ENCODE results near the gene MKNK2. TPM values are rescaled to one million over a fixed set of nuclear protein-coding genes. Genes with fewer than 3 reads are reported as not detected.

MKNK2 gene
- total and polyA plus RNA-seq, 2 donors (not counting 1 experiment from before 2014, with no cell fraction given) = 440 to 777 TPM

- POLR2A ChIA-PET = interaction anchor here (0.5 to 0.7 kb wide), 2 partner anchors 32 to 60 kb away, joined by 3 to 4 read pairs; no protein-coding TSS in a partner anchor
These were observed 52.0 kb downstream of the MKNK2 start for GRCh38 chr19:1998712-1999708.

More at GRCh38 chr19:1998712-1999708, 52.0 kb downstream of the MKNK2 start:
- H3K36me3 ChIP-seq (replicated peaks in 1 of 2; ENCODE audit: control extremely low read depth in 1 of 2, control insufficient read depth in 1 of 2, extremely low read depth in 1 of 2, insufficient read depth in 2 of 2, low read length in 1 of 2) = peaks cover 0 to 28% of the 10 kb centered on the region in 2 experiments
- H3K4me2 ChIP-seq (replicated peaks; ENCODE audit: low read depth, low read length, poor library complexity, severe bottlenecking) = no peak overlapping the region
- no peaks in the 10 kb centered on the region for H3K27me3 ChIP-seq (replicated peaks in 1 of 4; ENCODE audit: control extremely low read depth in 1 of 4, control insufficient read depth in 3 of 4, insufficient read depth in 4 of 4, low read length in 3 of 4)
- H3K79me2 ChIP-seq (ENCODE audit: control insufficient read depth, insufficient read depth, low read length) = peaks cover 26% of the 10 kb centered on the region
- H4K20me1 ChIP-seq (ENCODE audit: control insufficient read depth, insufficient read depth, low read length, poor library complexity, severe bottlenecking) = peaks cover 27% of the 10 kb centered on the region
- intact Hi-C loops (cut with micrococcal nuclease) = no loop called here
- no peak overlapping the region for H2AFZ ChIP-seq (ENCODE audit: insufficient read depth, low read depth, low read length, poor library complexity, severe bottlenecking)
- Mint-ChIP-seq H3K4me3 (no peak overlapping the region), H3K9me3 (ENCODE audit: insufficient read depth) (no peaks in the 10 kb centered on the region), H3K4me1 (peaks cover 10% of the 10 kb centered on the region), H3K27ac (no peak overlapping the region), H3K27me3 (no peaks in the 10 kb centered on the region)
- TF ChIP-seq CTCF (IDR thresholded peaks at IDR 0.05) (no peak), EZH2 (IDR thresholded peaks at IDR 0.05; ENCODE audit: borderline replicate concordance, insufficient read depth, low read depth, low read length, poor library complexity, severe bottlenecking) (no peak)
- no peak overlapping the region for H3K27ac ChIP-seq (ENCODE audit: low read length in 2 of 2)
- WGBS (ENCODE audit: insufficient coverage) = 85% methylated on average over 40 of the region's 52 CpGs
- CTCF ChIA-PET = interaction anchor here (0.7 kb wide), 1 partner anchor 481 kb away, joined by 4 read pairs; no protein-coding TSS in a partner anchor
- H3K4me3 ChIP-seq (ENCODE audit: control extremely low read depth in 1 of 5, extremely low read depth in 1 of 5, insufficient read depth in 1 of 5, low read depth in 2 of 5, low read length in 4 of 5) = no peak overlapping the region
- DNase-seq (no peak), ATAC-seq (ENCODE audit: low read depth) (no peak)
- H3K9me3 ChIP-seq (ENCODE audit: control extremely low read depth in 1 of 3, control insufficient read depth in 2 of 3, insufficient read depth in 1 of 3, low read length in 2 of 3) = no peaks in the 10 kb centered on the region
- H3K9ac ChIP-seq (ENCODE audit: low read length) = no peak overlapping the region
- H3K4me1 ChIP-seq (ENCODE audit: control insufficient read depth in 2 of 2, insufficient read depth in 2 of 2, low read length in 2 of 2) = no peaks in the 10 kb centered on the region

Measured in B cell (primary cell).